ENCODE measurements around the gene ZNF500. TPM values are rescaled to one million over a fixed set of nuclear protein-coding genes. Genes with fewer than 3 reads are reported as not detected.
A peak's percentile ranks its signal among the peaks of the same experiment; 100 is the strongest.

Gene ZNF500
- 10.5 TPM for total RNA-seq

DNA sequence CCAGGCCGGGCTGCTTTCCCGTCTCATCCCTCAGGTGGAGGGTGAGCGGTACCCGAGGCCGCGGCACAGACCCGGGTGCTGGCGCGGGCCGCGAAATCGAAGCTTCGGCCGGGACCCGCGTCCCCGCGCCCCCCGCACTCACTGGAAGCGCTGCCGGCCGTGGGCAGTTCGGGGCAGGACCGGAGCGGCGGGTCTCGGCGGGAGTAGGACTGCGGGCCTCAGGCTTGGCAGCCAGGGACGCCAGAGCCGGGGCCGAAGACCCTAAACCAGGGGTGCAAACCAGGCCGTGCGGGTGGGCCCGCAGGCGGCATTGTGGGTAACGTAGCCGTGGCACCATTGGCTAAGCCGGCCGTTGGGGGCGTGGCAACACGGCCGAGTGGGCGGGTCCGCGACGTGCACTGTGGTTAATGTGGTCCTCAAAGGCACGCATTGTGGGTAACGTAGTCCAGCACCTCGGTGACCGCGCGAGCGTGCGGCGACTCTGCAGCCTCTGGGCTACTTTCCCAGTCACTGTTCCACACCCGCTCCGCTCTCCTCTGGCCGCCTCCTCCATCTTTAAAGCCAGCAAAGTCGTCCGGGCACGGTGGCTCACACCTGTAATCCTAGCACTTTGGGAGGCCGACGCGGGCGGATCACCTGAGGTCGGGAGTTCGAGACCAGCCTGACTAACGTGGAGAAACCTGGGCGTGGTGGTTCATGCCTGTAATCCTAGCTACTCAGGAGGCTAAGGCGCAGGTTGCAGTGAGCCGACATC lies at the start of gene ZNF500:
Gene ZNF500, minus strand, starts transcription at position 288 of the 754 bp plus-strand sequence. CDS start 1,184 bp downstream, outside the sequence.
- peak; percentile 96 for DNase-seq

DNA sequence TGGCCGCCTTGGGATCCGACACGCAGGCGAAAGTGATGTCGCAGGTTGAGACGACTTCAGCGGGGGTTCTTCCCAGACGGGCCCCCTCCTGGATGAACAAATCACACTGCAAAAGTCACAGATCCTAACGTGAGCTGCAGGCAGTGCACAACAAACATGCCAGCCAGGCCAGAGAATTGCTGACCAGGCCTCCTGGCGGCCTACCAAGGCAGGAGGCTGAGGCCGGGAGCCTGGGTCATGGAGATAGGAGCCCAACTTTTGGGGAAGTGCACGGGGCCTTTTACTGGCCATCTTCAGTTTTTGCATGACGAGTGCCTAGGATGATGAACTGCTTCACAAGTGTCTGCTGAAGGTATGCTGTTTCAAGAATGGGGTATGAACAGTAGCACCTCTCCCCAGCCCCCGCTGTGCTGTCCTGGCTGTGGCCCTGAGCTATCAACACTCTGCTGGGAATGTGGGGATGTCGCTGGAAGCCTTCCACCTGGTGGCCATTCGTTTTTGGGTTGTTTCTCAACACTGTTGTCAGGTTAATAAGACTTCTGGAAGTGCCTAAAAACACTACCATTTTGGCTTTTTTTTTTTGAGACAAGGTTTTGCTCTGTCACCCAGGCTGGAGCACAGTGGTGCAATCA lies 47.7 kb upstream of the ZNF500 start:
- DNase-seq, result no peak

DNA sequence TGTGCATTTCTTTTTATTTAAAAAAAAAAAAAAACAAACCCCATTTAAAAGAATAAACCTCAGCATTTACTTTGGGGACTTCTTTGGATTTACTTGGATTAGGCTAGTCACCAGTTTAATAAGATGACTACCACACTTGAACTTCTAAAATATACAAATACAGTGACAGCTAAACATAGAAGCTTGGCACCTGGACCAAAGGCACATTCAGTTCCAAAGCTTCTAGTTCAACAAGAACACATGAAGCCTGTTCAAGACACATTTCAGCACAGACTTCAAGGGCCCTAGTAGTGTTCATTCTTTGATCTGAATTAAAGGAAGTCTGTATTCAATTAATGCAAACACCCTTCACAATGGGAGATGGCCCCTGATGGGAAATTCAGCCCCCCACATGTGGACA lies 47.1 kb upstream of the ZNF500 start:
- DNase-seq, result no peak

DNA sequence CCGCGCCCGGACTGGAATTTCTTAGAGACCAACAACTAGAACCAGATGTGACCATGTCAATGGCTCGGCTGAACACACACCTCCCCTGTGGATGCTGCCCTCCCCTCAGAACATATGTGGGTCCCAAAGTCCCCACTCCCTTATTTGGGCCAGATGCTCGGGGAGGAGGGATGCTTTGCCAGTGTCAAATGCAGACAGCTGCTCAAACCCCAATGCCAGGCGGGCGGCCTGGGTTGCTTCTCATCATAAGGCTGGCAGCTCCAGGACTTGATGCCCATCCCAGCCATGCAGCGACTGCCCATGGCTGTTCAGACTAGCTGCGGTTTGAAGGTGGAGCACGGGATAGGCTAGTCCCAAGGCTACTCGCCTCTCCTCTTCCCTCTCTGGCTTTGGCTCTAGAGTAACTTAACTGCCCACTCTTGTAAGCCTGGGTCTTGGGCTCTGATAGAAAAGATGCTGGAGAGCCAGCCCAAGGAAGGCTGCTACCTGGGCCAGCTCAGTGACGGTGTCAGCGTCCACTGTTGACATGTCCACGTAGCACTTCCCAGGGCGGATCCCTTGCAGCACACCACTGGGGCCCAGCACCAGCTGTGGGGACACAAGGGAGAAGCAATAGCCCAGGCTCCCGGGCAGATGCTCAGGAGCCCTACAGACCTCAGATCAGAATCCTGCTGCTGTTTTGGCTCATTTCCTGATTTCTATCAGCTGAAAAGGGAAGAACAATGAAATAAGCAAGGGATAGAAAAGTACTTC lies 46.5 kb upstream of the ZNF500 start:
- DNase-seq, result no peak

DNA sequence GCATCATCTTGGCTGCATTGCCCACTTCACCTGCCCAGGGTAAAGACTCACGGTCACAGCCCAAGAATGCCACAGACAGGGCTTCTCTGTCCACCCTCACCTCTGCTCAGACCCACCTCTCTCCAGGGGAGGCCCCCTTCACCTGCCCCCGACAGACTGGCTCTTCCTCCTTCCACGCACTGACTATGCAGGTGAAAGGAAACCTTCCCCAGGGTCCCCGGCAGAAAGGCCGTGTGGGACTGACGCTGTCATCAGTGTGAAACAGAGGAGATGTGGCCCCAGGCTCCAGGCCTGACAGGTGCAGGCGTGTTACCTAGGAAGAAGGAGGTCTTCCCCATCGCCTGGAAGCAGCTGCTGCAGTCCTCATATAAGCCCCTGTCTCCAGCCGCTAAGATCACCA lies 44.8 kb upstream of the ZNF500 start:
- DNase-seq, result no peak

DNA sequence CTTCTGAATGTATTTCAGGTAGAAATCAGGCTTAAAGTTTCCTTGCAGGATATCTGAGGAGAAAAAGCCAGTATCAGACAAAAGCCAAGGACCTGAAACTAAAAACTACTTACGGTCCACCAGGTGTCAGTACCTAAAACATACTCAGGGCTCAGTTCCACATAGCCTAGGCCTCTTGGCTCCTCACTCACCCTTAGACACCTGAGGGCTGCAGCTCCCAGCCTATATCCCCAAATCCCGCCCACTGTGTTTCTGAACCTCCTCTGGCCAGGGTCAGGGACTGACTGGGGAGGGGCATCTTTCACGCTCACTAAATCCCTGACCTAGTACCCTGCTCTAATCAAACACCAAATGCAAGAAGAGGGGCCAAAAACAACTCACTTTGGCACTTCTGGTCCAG lies 44.3 kb upstream of the ZNF500 start:
- no peak for DNase-seq

DNA sequence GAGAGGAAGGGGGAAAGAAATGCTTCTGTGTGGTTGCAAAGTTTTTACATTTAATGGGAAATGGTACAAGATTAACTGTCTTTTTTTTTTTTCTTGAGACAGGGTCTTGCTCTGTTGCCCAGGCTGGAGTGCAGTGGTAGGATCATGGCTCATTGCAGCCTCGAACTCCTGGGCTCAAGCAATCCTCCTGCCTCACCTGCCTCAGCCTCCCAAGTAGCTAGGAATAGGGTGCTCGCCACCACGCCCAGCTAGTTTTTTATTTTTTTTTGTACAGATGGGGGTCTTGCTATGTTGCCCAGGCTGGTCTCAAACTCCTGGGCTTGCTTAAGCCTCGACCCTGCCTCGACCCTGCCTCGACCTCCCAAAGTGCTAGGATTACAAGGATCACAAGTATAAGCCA lies 39.3 kb upstream of the ZNF500 start:
- DNase-seq, result no peak

DNA sequence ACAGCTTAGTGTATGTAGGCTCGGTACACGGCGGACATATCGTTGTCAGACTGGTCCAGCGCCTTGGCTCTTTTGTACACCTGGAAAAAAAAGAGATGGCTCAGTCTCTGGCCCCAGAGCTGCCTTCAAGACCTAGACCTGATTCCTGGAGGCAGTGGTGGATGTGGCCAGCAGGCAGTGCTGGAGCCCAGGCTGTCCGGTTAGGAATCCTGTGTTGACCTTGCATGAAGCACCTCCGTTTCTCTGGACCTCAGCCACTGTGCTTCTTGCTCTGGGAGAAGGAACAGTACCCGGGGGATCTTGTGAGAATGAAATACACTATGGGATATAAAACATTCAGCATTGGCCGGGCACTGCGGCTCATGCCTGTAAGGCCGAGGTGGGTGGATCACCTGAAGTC lies 38.3 kb upstream of the ZNF500 start:
- DNase-seq, result no peak

DNA sequence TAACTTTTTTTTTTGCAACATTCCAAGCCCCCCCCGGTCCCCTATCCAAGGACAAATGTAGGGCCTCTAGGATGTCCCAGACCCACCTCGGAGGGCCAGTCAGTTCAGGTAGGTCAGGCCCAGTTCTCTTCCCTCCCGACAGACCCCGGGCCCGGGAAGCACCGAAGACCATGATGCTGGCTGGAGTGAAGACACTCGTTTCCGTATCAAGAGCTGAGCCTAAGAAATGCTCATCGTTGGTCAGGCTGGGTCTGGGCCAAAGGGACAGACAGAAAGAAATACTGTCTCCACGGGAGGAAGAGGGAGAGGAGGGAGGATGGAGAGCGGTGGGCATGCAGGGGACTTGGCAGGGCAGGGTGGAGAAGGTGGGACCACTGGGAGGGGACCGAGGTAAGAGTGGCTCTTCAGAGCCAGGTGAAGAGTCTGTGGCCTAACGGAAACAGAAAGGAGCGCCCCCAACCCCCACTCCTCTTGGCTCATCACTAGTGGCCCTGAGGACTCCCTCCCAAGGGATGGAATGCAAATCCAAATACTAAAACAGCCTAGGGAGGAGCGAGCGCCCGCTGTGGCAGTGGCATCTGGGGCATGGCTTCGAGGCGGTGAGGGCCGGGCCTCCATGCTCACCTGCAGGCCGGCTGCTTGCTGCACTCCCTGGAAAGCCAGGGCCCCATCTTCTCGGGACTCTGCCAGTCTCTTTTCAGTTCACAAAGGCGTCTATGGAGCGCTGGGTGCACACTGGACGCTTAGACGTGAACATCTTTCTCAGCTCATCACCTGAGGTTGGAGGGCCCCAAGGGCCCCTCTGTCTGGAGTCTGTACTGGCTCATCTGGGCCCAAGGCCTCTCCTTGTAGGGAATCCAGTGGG lies 37.2 kb upstream of the ZNF500 start:
- DNase-seq, result no peak

DNA sequence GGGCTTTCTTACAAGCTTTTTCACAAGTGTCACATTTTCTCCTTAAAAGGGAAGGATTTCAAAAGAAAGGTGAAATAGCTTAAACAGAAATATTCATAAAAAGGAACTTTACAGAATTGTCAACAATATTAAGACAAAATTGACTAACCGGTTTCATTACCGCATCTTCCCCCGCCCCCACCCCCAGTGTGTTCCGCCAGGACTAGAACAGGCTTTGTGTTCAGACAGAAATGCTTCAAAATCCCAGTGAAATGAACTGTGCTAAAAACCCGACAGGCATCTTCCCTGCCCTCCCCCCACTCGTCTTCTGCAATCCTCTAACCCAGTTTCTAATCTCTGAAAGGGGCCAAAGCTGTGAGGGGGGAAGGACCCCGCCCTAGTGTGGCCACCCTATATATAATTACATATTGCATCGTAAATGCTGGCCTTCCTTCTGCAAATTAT lies 36.5 kb upstream of the ZNF500 start:
- DNase-seq, result no peak

DNA sequence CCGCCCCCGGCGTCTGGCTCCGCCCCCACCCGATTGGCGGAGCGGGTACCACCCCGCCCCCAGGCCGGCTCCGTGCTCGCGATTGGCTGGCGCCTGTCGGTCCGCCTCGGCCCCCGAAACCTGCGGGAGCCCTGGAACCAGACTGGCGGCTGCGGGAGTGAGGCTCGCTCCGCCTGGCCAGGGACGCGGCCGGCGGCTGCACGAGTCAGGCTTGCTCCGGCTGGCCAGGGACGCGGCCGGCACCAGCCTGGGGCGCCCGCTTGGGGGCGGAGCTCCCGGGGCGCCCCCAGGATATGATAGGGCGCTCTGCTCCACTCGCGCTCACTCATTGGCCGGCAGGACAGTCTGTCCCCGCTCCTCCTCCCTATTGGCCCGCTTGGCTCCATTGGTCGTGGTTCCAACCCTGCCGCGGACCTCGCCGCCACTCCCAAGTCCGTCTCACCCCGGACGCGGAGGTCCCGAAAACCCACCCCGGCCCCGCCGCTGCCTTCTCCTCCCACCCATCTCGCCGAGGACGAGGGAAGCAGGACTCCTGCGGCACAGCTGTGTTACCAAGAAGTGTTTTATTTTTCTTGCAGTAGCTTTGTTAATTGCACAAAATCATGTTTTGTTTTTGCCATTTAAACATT lies 35.8 kb upstream of the ZNF500 start:
- DNase-seq, result peak; percentile 97

DNA sequence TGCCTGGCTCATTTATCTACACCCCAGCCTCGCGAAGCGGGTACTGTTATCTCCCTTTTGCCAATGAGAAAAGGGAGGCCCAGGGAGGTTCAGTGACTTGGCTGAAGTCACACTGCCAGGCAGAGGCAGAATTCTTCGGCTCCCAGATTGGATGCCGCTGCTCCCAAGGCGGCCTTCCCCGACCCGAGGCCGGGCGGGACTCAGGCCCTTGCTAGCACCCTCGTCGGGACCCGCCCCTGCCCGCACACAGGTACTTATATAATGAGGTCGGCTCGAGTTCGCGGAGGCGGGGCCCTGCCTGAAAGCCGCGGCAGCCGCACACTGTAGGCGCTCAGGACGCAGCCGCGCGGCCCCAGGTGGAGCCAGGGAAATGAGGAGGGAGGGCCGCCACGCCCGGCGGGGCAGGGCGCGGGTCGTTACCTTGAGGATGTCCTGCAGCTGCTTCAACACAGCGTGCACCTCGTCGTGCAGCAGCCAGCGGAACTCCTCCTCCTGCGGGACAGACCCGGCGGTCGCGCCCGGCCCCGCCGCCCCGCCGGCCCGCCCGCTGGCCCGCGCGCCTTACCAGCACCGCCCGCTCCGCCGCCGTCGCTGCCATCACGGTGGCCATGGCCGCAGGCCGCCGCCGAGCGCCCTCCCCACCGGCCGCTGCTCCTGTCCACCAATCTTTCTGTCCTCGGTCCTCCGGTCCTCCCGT lies 35.1 kb upstream of the ZNF500 start, which contains the start of gene ROGDI:
Gene ROGDI, minus strand, starts transcription at position 672 of the 697 bp plus-strand sequence. Its CDS starts 62 bp downstream, at position 610.
- DNase-seq, result peak; percentile 59

DNA sequence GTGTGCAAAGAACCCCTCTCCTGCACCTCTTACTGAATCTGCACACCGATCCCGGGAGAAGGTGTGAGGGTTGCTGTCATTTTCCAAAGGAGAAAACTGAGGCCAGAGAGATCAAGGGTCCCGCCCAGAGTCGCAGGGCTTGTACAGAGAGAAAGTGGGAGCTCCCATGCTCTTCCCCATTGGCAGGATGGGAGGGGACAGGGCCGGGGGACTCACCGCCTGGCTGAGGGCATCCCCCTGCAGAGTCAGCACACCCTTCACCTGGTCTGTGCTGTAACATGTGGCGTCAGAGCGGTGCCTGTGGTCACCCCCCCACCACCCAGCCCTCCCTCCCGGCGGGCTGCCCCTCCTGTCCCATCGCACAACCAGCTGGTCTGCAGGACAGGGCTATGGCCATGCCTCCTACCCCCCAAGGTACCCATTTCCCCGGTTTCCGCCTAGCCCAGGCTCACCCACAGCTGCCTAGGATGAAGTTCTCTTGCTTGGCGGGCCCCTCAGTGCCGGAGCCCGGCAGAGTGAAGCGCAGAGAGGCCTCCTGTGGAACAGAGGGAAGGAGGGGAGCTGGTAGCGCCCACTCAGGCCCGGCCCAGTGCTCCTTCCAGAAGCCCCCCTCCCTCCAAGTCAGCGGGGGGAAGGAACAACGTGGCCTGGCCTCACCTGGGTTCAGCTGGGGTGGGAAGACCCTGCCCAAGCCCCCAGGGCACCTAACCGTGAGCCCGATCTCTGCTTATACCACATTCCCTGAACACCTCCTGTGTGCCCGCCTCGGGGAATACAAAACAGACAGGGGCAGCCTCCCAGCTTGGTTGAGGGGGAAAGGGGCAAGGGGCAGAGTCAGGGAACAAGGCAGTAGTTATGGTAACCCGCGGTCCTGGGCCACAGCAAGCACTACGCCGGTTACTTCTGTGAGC lies 34.3 kb upstream of the ZNF500 start:
- DNase-seq, result no peak

DNA sequence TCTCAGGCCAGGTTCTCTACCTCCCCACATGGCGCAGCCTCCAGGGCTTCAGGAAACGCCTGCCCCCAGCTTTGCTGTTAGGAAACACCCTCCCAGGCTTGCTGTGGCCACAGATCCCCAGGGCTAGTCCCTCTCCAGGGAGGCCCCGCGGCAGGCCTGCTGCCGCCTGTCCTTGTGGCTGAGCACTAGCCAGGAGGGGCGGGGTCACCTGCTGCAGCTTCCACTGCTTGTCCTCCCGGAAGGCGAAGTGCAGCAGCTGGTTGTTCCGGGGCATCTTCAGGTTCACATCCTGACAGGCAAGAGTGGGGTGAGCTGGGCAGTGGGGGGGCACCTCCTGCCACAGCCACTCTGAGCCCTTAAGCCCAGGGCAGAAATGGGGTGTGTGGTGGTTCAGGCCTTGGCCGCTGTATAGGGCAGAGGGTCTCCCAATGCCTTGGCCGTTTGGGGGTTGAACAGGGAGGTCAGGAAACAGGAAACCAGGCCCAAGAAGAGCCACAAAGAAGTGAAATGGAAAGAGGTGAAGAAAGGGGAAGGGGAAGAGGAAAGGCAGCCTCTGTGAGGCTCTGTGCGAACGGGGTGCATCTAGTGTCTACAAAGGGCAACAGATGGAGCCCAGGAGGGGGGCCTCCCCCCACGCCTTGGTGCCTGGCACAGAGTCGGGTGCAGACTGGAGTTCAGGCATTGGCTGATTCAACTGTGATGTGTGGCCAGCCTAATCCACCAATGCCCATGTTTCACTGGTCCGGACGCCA lies 33.5 kb upstream of the ZNF500 start:
- peak; percentile 41 for DNase-seq

DNA sequence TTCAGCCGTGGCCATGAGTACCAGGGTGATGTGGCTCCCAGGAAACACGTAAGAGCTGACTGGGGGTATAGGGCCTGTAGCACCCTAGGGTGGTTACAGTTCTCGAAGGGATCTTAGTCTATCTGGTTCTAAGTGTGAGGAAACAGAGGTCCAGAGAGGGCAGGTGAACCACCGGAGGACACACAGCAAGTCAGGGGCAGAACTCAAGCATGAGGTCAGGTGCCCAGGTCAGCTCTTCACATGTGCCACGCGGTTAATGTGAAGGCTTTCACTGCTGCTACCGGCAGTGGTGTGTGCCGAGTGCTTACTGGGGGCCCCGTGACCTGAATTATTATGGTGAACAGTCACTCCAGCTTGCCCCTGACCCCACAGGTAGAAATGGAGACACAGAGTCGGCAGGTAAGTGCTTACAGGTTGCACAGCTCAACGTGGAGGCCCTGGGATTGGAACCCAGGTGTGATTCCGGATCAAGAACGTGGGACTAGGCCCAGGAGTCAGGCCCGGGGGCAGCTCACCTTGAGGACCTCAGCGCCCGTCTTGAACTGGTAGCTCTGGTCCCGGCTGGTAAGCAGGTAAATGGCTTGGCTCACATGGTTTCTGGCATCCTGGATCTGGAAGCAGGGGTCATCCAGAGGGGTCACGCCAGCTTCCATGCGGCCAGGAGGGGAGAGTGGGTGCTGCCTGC lies 32.4 kb upstream of the ZNF500 start:
- DNase-seq, result no peak

DNA sequence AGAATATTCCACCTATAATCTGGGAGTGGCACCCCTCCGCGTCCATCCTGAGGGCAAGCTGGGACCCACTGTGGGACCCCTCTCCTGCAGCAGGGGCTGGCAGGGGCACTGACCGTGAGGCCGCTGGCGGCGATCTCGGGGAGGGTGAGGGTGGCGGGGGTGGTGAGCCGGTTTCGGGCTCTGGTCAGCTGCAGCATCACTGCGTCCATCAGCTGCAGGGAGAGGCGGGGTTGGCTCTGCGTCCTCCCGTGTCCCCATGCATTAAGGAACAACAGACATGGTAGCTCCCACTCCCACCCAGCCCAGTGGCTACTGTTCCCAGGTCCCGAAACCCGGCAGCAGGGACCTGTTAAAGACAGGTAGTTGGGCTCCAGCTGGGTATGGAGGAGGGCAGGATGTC lies 31.5 kb upstream of the ZNF500 start:
- DNase-seq, result no peak

DNA sequence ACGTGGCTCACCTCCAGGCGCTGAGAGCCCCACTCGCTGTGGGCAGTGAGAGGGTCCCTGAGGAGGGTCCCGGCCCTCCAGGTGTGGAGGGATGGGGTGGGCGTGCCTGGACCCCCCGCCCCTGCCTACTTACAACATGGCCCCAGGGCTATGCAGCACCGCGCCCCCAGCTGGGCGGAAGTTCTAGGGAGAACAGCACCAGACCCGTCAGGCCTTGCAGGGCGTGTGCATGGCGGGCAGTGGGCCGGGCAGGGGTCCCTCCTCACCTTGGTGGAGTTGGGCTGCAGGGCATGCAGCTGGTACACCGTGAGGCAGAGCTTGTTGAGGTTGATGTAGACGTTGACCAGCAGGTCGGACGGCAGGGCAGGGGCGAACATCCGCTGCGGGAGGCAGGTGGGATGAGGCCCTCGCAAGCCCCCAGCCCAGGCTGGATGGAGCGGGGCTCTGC lies 30.9 kb upstream of the ZNF500 start:
- no peak for DNase-seq
